ENCODE data around the gene CACNA1C.

Gene CACNA1C

GRCh38 chr12:2543801-2544200 is 491.0 kb downstream of the CACNA1C start:
- no peak for DNase-seq

GRCh38 chr12:2544230-2544629 is 491.4 kb downstream of the CACNA1C start:
- no peak for DNase-seq

- no peak for DNase-seq
Measured at GRCh38 chr12:2547273-2548044, 494.7 kb downstream of the CACNA1C start.

- DNase-seq: peak; percentile 21
Measured at GRCh38 chr12:2548081-2548480, 495.3 kb downstream of the CACNA1C start.

GRCh38 chr12:2550561-2551411 is 498.0 kb downstream of the CACNA1C start:
- peak; percentile 48 for DNase-seq

GRCh38 chr12:2551412-2551900 is 498.7 kb downstream of the CACNA1C start:
- peak; percentile 63 for DNase-seq

- DNase-seq: no peak
Measured at GRCh38 chr12:2552000-2552756, 499.4 kb downstream of the CACNA1C start.

- peak; percentile 53 for DNase-seq
Measured at GRCh38 chr12:2553388-2554126, 500.8 kb downstream of the CACNA1C start.

- no peak for DNase-seq
Measured at GRCh38 chr12:2555487-2556082, 502.8 kb downstream of the CACNA1C start.

GRCh38 chr12:2557597-2557996 is 504.8 kb downstream of the CACNA1C start:
- DNase-seq: no peak

GRCh38 chr12:2559931-2560330 is 507.1 kb downstream of the CACNA1C start:
- no peak for DNase-seq

- no peak for DNase-seq
Measured at GRCh38 chr12:2560356-2560755, 507.6 kb downstream of the CACNA1C start.

GRCh38 chr12:2561367-2561766 is 508.6 kb downstream of the CACNA1C start:
- peak; percentile 13 for DNase-seq

- no peak for DNase-seq
Measured at GRCh38 chr12:2562400-2562799, 509.6 kb downstream of the CACNA1C start.

- no peak for DNase-seq
Measured at GRCh38 chr12:2563709-2564108, 510.9 kb downstream of the CACNA1C start.

- no peak for DNase-seq
Measured at GRCh38 chr12:2566161-2566560, 513.4 kb downstream of the CACNA1C start.

GRCh38 chr12:2567711-2568110 is 514.9 kb downstream of the CACNA1C start:
- DNase-seq: no peak

GRCh38 chr12:2570562-2570961 is 517.8 kb downstream of the CACNA1C start:
- DNase-seq: no peak

- DNase-seq: no peak
Measured at GRCh38 chr12:2574355-2574935, 521.7 kb downstream of the CACNA1C start.

- DNase-seq: no peak
Measured at GRCh38 chr12:2575245-2575644, 522.5 kb downstream of the CACNA1C start.

GRCh38 chr12:2578211-2578610 is 525.4 kb downstream of the CACNA1C start:
- DNase-seq: no peak

- no peak for DNase-seq
Measured at GRCh38 chr12:2578772-2579171, 526.0 kb downstream of the CACNA1C start.
